NCI-H2196 (cell line): ENCODE results near the gene SUCLG2.

Experiments
- DNase-seq: peaks from one replicate; lab custom pipeline; 2025; ENCODE audit not compliant: unreplicated experiment; lab: John Stamatoyannopoulos, UW

SUCLG2 gene

GRCh38 chr3:67518236-67518635 is 136.2 kb downstream of the SUCLG2 start:
- DNase-seq: no peak

GRCh38 chr3:67517781-67518180 is 136.6 kb downstream of the SUCLG2 start:
- DNase-seq: no peak

- DNase-seq: no peak
Observed at GRCh38 chr3:67516496-67516895, 137.9 kb downstream of the SUCLG2 start.

- DNase-seq: no peak
Observed at GRCh38 chr3:67515778-67516177, 138.6 kb downstream of the SUCLG2 start.

- no peak for DNase-seq
Observed at GRCh38 chr3:67509471-67510075, 144.8 kb downstream of the SUCLG2 start.

GRCh38 chr3:67507584-67507983 is 146.8 kb downstream of the SUCLG2 start:
- no peak for DNase-seq

- DNase-seq: no peak
Observed at GRCh38 chr3:67500709-67501108, 153.7 kb downstream of the SUCLG2 start.

- no peak for DNase-seq
Observed at GRCh38 chr3:67497746-67498145, 156.7 kb downstream of the SUCLG2 start.

GRCh38 chr3:67495751-67496150 is 158.7 kb downstream of the SUCLG2 start:
- DNase-seq: no peak

GRCh38 chr3:67493808-67494207 is 160.6 kb downstream of the SUCLG2 start:
- no peak for DNase-seq

GRCh38 chr3:67490658-67491057 is 163.8 kb downstream of the SUCLG2 start:
- no peak for DNase-seq

GRCh38 chr3:67489816-67490215 is 164.6 kb downstream of the SUCLG2 start:
- DNase-seq: no peak

- no peak for DNase-seq
Observed at GRCh38 chr3:67487564-67488114, 166.8 kb downstream of the SUCLG2 start.

- no peak for DNase-seq
Observed at GRCh38 chr3:67486883-67487282, 167.5 kb downstream of the SUCLG2 start.

- DNase-seq: no peak
Observed at GRCh38 chr3:67484085-67484484, 170.3 kb downstream of the SUCLG2 start.

- no peak for DNase-seq
Observed at GRCh38 chr3:67481126-67481525, 173.3 kb downstream of the SUCLG2 start.

GRCh38 chr3:67478423-67478822 is 176.0 kb downstream of the SUCLG2 start:
- no peak for DNase-seq

- DNase-seq: no peak
Observed at GRCh38 chr3:67474311-67474710, 180.1 kb downstream of the SUCLG2 start.

GRCh38 chr3:67472674-67473201 is 181.7 kb downstream of the SUCLG2 start:
- DNase-seq: no peak

GRCh38 chr3:67470207-67470606 is 184.2 kb downstream of the SUCLG2 start:
- DNase-seq: no peak

GRCh38 chr3:67468511-67468910 is 185.9 kb downstream of the SUCLG2 start:
- no peak for DNase-seq

- DNase-seq: no peak
Observed at GRCh38 chr3:67463656-67464055, 190.8 kb downstream of the SUCLG2 start.

GRCh38 chr3:67462187-67462586 is 192.2 kb downstream of the SUCLG2 start:
- DNase-seq: no peak
